ENCODE results near the gene XIRP1. TPM values are rescaled to one million over a fixed set of nuclear protein-coding genes. Genes with fewer than 3 reads are reported as not detected.
A peak's percentile ranks its signal among the peaks of the same experiment; 100 is the strongest.

The XIRP1 gene
- total RNA-seq (195 and 315 TPM in 2 replicates), polyA plus RNA-seq (136 and 199 TPM in 2 replicates)

DNA sequence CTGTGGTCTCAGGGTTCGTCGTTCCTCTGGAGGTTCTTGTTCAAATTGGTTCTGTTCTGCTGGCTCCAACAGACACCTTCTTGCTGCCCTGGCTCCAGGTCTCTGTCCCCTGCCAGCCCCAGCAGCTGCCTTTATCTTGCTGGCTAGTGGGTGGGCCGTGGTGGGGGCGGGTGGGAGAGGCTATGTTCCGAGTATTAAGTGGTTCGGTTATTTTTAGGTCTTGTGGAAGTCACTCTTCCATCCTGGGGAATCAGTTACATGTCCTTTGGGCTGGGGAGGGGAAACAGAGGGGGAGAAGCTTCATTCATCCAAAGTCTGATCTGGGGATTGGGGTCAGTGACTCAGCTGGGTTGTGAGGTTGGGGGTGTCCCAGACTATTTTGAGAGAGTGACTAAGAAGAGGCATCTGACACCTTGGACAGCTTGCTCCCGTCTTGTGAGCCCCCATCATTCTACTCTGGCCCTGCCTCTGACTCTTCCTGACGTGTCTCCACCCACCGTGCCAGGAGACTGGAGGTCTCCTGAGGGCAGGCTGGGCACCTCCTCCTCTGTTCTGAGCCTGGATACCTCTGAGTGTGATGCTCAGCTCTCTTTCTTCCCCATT lies at the start of gene XIRP1:
TSS of gene XIRP1 (minus strand) at position 106 of the 603 bp plus-strand sequence. CDS start 3,150 bp downstream, outside the sequence.
- H3K9me3 ChIP-seq (ENCODE audit: low read depth) = no peaks in the 10 kb centered on the region
- TF ChIP-seq CTCF (IDR thresholded peaks at IDR 0.05; ENCODE audit: low read depth, low read length) = no peak
- peak within 1 kb of the TSS; percentile 99 for H3K27ac ChIP-seq
- H3K4me3 ChIP-seq = peak within 1 kb of the TSS; percentile 61
- peaks cover 19% of the 10 kb centered on the region for H3K36me3 ChIP-seq
- H3K4me1 ChIP-seq (ENCODE audit: low read depth) = peaks cover 35% of the 10 kb centered on the region
- no peaks in the 10 kb centered on the region for H3K27me3 ChIP-seq
- DNase-seq (ENCODE audit: low read depth in 1 of 2, low spot score in 1 of 2) = peak in 1 of 2 donors; percentile 74

- no peak overlapping the region for H3K27ac ChIP-seq
- no peaks in the 10 kb centered on the region for H3K27me3 ChIP-seq
- H3K4me3 ChIP-seq = no peak overlapping the region
- H3K36me3 ChIP-seq = no peaks in the 10 kb centered on the region
- no peak for DNase-seq (ENCODE audit: low read depth in 1 of 2, low spot score in 1 of 2)
- no peak for TF ChIP-seq CTCF (IDR thresholded peaks at IDR 0.05; ENCODE audit: low read depth, low read length)
- H3K9me3 ChIP-seq (ENCODE audit: low read depth) = no peaks in the 10 kb centered on the region
- peaks cover 4% of the 10 kb centered on the region for H3K4me1 ChIP-seq (ENCODE audit: low read depth)
Observed at GRCh38 chr3:39241561-39241960, 49.2 kb upstream of the XIRP1 start.

DNA sequence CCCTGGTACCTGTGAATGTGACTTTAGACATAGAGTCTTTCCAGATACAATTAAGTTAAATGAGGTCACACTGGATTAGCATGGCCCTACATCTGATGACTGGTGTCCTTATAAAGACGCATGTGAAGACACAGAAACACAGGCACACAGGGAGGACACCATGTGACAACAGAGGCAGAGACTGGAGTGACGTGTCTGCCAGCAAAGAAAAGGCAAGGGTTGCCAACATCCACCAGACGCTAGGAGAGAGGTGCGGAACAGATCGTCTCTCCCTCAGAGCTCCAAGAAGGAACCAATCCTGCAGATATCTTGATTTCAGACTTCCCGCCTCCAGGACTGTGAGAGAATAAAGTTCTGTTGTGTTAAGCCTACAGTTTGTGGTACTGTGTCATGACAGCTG lies 44.6 kb upstream of the XIRP1 start:
- H3K4me1 ChIP-seq (ENCODE audit: low read depth) = peaks cover 37% of the 10 kb centered on the region
- no peaks in the 10 kb centered on the region for H3K9me3 ChIP-seq (ENCODE audit: low read depth)
- no peak for TF ChIP-seq CTCF (IDR thresholded peaks at IDR 0.05; ENCODE audit: low read depth, low read length)
- H3K4me3 ChIP-seq = no peak overlapping the region
- H3K36me3 ChIP-seq = no peaks in the 10 kb centered on the region
- H3K27me3 ChIP-seq = no peaks in the 10 kb centered on the region
- no peak for DNase-seq (ENCODE audit: low read depth in 1 of 2, low spot score in 1 of 2)
- H3K27ac ChIP-seq = no peak overlapping the region

DNA sequence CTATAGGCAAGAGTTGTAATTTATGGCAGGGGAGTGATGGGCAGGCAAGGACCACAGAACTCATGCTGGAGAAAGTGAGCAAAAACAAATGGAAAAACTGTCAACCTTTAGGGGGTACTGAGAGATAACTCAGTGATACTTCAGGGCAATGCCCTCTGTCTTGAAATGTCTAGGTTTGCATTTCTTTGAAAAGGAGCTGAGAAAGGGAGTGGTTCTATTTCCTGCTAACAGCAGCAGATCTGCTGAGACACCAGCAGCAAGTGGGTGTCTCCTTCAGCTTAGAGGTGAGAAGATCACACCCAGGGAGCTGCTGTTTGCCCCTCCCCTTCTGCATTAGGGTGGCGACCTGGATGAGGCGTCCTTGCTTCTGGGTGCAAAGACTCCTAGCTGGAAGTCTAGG lies 42.3 kb upstream of the XIRP1 start:
- Histone ChIP-seq H3K27me3 (no peaks in the 10 kb centered on the region), H3K36me3 (no peaks in the 10 kb centered on the region), H3K9me3 (ENCODE audit: low read depth) (no peaks in the 10 kb centered on the region), H3K4me1 (ENCODE audit: low read depth) (peaks cover 44% of the 10 kb centered on the region), H3K4me3 (no peak overlapping the region), H3K27ac (peak overlapping the region; percentile 35)
- no peak for DNase-seq (ENCODE audit: low read depth in 1 of 2, low spot score in 1 of 2)
- TF ChIP-seq CTCF (IDR thresholded peaks at IDR 0.05; ENCODE audit: low read depth, low read length) = no peak

DNA sequence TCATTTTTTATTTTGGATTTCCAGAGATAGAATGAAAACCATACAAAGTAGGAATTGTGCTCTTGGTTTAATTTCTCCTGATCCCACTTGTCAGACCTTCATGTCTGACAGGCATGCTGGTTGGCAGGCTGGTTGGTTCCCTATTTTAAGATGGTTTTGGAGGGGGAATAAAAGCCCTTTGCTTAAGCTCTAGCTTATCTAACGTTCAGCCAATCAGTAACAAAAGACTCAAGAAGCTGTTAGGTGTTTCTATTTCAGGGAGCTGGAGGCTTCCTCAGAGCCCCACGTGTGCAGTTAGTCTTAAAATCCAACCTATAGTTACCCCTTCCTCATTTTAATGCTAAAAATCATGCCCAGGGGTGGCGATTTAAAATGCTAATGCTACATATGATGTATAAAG lies 40.5 kb upstream of the XIRP1 start:
- no peaks in the 10 kb centered on the region for H3K36me3 ChIP-seq
- no peaks in the 10 kb centered on the region for H3K27me3 ChIP-seq
- TF ChIP-seq CTCF (IDR thresholded peaks at IDR 0.05; ENCODE audit: low read depth, low read length) = no peak
- no peak overlapping the region for H3K4me3 ChIP-seq
- peak overlapping the region; percentile 82 for H3K27ac ChIP-seq
- H3K9me3 ChIP-seq (ENCODE audit: low read depth) = no peaks in the 10 kb centered on the region
- peak in 1 of 2 donors; percentile 69 for DNase-seq (ENCODE audit: low read depth in 1 of 2, low spot score in 1 of 2)
- H3K4me1 ChIP-seq (ENCODE audit: low read depth) = peaks cover 49% of the 10 kb centered on the region

Measured in cardiac muscle cell (in vitro differentiated cells and primary cell).